NB4 (cell line): ENCODE measurements around the gene TNIP3.

Experiments
- DNase-seq: peaks from one replicate; pipeline ENCODE4 v3.0.0; 2010; ENCODE audit warnings: low read depth
- H3K4me3 ChIP-seq: one replicate; pipeline ENCODE4 v1.5.1; 2011; ENCODE audit warnings: mild to moderate bottlenecking, low read depth, low read length, moderate library complexity
- CTCF ChIP-seq: IDR thresholded peaks from one replicate; pipeline ENCODE4 v1.5.1; 2012; ENCODE audit warnings: low read depth, low read length
- MAX ChIP-seq: IDR thresholded peaks from 2 replicates; pipeline ENCODE4 v1.6.1; 2011; ENCODE audit warnings: low read depth, low read length
- MYC ChIP-seq: IDR thresholded peaks from 2 replicates; pipeline ENCODE4 v1.6.1; 2011; ENCODE audit warnings: low read depth, low read length
- POLR2A ChIP-seq: IDR thresholded peaks from 2 replicates; pipeline ENCODE4 v1.6.1; 2011; ENCODE audit warnings: mild to moderate bottlenecking; ENCODE audit not compliant: insufficient read length; ENCODE audit errors: extremely low read depth

TNIP3 gene

GRCh38 chr4:121096629-121097028, 67.5 kb downstream of the TNIP3 start:
- H3K4me3 ChIP-seq = no peak overlapping the region
- peak; percentile 28 for DNase-seq
- TF ChIP-seq MYC = no peak
- TF ChIP-seq MAX = no peak
- TF ChIP-seq CTCF = no peak
- TF ChIP-seq POLR2A = no peak

GRCh38 chr4:121096191-121096590, 67.9 kb downstream of the TNIP3 start:
- TF ChIP-seq POLR2A (no peak), CTCF (no peak), MYC (no peak), MAX (no peak)
- DNase-seq = no peak
- H3K4me3 ChIP-seq = no peak overlapping the region

- no peak for DNase-seq
- no peak overlapping the region for H3K4me3 ChIP-seq
- TF ChIP-seq POLR2A (no peak), CTCF (no peak), MAX (no peak), MYC (no peak)
Observed at GRCh38 chr4:121094297-121094966, 69.7 kb downstream of the TNIP3 start.

- no peak overlapping the region for H3K4me3 ChIP-seq
- DNase-seq = no peak
- no peak for TF ChIP-seq CTCF
- no peak for TF ChIP-seq MAX
- TF ChIP-seq MYC = no peak
- TF ChIP-seq POLR2A = no peak
Observed at GRCh38 chr4:121093261-121093660, 70.9 kb downstream of the TNIP3 start.

GRCh38 chr4:121091941-121092340, 72.2 kb downstream of the TNIP3 start:
- DNase-seq = no peak
- H3K4me3 ChIP-seq = no peak overlapping the region
- TF ChIP-seq MAX = no peak
- TF ChIP-seq MYC = no peak
- TF ChIP-seq CTCF = no peak
- no peak for TF ChIP-seq POLR2A

GRCh38 chr4:121088867-121089266, 75.3 kb downstream of the TNIP3 start:
- DNase-seq = no peak
- H3K4me3 ChIP-seq = no peak overlapping the region
- TF ChIP-seq CTCF = no peak
- TF ChIP-seq POLR2A = no peak
- no peak for TF ChIP-seq MYC
- no peak for TF ChIP-seq MAX
